HG03196 (cell line): Measurements from ENCODE around the gene PPL.

ENCODE experiments used
- ATAC-seq: cut with Tn5 transposase; IDR thresholded peaks from one replicate; pipeline ENCODE4 v1.9.1; 2021; ENCODE audit not compliant: unreplicated experiment

PPL gene

DNA sequence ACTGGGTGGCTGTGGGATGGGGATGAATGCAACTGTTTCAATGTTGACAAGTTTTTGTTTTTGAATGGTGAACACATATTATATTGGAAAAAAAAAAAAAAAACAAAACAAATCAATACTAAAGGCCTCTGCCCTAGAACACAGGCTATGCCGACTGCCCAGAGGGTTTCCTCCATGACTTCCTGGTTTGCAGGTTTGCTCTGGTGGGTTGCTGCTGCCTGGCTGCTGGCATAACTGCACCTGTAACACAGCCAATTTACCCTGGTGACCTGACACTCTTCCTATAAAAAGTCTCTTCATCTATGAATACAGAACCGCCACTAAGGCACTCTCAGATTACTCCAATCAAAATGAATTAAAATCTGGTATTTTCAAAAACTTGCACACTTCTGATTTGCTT, 100.2 kb downstream of the PPL start:
- no peak for ATAC-seq

DNA sequence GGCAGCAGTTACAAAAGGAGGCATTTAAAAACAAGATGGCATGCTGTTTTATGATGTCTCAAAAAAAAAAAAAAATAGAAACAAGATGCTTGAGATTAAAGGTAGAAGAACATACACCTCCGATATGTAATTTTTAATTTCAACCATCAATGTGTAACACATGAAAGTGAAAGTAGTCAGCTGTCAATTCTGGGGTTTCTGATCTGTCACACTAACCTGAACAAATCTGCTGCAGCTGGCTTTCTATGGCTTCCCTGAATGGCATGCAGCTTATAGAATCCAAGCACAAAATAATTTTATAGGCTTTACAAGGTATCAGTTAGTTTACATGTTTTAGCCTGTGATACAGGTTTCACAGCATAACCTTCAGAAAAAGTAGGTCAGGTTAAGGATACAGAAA, 103.4 kb downstream of the PPL start:
- ATAC-seq, result no peak

DNA sequence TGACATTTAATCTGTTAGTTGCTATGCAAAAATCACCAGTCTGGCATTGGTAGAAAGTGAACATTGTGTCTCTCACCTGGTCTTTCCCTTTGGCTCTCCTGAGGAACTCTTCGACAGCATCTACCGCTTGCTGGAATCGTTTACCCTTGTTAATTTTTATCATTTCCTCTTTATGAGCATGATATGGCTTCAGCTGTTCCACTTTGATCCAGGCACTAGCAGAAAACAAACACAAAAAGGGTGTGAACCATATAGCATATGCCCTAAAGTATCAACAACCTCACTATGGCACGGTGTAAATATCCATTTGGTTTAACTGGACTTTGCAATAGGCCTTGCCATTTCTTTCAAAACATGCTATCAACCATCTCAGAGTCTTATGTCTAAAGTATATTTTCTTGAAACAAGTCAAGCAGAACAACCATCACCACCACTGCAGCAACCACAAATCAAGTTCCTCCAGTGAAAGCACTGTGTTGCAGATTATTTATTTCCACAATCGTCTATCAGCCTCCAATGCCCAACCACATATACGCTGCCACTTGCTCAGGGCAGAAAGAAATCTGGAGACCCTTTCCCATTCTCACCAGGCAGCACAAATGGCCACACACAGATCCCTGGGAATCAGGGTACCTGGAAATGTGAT, 104.1 kb downstream of the PPL start:
- no peak for ATAC-seq
